ENCODE measurements around the gene GARIN1A.

GARIN1A gene

GRCh38 chr7:128718967-128719642, 47.0 kb downstream of the GARIN1A start:
- no peak for DNase-seq (ENCODE audit: low read depth)

DNA sequence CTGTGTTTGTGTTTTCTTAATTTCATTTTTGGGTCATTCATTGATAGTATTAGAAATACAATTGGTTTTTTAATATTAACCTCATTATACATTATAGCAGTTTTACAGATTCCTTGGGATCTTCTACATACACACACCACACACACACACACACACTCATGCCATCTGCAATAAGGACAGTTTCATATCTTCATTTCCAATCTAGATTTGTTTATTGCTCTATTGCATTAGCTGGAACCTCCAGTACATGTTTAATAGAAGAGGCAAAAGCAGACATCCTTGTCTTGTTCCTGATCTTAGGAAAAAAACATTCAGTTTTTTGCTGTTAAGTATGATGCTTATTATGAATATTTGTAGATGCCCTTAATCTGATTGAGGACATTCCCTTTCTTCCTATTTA, 49.3 kb downstream of the GARIN1A start:
- DNase-seq (ENCODE audit: low read depth) = no peak
